ENCODE data around the gene ANAPC1.

Gene ANAPC1

DNA sequence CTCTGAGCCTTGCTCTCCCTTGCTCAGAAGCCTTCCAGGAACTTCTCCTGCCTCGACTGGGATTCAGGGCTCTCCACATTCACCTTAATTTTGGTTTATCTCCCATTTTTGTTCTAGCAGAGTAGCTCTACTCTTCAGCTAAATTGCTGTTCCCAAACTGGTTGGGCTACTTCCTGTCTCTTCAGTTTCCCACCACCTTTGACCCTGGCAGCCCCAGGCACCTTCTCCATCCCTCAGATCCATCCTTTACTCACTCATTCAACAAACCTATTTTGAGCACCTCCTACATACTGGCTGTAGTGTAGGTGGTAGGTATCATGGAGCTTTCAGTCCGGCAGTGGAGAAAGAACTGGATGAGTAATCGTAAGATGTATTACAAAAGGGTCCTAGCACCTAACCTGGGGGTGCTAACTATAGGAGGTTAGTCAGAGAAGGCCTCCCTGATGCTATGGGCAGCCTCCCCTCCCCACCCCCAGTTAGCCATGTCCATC lies 40.7 kb upstream of the ANAPC1 start:
- no peaks in the 10 kb centered on the region for H3K27me3 ChIP-seq
- no peaks in the 10 kb centered on the region for H3K36me3 ChIP-seq
- H3K4me1 ChIP-seq: no peaks in the 10 kb centered on the region
- H3K4me3 ChIP-seq (ENCODE audit: low read depth, low read length): no peak overlapping the region
- H3K9me3 ChIP-seq: no peaks in the 10 kb centered on the region
- DNase-seq: no peak
- TF ChIP-seq, protein P1, sequence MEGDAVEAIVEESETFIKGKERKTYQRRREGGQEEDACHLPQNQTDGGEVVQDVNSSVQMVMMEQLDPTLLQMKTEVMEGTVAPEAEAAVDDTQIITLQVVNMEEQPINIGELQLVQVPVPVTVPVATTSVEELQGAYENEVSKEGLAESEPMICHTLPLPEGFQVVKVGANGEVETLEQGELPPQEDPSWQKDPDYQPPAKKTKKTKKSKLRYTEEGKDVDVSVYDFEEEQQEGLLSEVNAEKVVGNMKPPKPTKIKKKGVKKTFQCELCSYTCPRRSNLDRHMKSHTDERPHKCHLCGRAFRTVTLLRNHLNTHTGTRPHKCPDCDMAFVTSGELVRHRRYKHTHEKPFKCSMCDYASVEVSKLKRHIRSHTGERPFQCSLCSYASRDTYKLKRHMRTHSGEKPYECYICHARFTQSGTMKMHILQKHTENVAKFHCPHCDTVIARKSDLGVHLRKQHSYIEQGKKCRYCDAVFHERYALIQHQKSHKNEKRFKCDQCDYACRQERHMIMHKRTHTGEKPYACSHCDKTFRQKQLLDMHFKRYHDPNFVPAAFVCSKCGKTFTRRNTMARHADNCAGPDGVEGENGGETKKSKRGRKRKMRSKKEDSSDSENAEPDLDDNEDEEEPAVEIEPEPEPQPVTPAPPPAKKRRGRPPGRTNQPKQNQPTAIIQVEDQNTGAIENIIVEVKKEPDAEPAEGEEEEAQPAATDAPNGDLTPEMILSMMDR (IDR thresholded peaks at IDR 0.05; ENCODE audit: low read depth, low read length): no peak

GRCh38 chr2:111923276-111923804 lies 39.3 kb upstream of the ANAPC1 start:
- Histone ChIP-seq H3K4me1 (no peaks in the 10 kb centered on the region), H3K36me3 (no peaks in the 10 kb centered on the region)

DNA sequence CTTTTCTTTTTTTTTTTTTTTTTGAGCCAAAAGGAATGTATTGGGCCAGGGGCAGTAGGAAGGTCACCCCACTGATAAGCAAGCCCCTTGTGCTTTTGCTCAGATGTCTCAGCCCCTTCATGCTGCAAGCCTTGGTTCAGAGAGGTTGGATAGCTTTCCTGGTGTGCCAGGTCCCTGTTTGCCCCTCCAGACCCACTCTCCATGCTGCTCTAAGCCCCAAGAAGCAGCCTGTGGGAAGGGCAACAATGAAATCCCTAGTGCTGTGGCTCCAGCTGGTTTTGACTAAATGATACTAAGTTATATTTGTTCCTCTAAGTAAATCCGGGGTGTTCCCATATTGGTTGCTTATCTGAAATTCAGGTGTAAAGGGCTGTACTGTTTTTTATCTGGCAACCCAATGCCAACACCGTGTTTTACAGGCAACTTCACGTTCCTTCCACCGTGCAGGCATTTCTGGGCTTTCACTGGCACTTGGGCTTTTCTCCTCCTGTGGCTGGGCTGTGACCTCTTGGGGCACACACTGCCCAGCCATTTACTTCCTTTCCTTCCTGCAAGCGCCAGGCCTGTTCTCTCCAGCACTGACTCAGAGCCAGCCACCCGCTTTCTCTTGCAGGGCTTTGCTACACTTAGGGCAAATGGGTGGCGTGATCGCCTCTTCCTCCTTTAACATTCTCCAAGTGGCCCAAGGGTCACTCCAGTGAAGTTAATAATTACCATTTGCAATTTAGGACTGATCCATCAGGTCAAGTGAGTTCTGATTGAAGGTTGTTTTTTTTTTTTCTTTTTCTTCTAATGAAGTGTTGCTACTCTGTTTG lies 36.0 kb upstream of the ANAPC1 start:
- H3K4me3 ChIP-seq (ENCODE audit: low read depth, low read length): no peak overlapping the region

More at GRCh38 chr2:111923276-111923804, 39.3 kb upstream of the ANAPC1 start:
- TF ChIP-seq, protein P1 (IDR thresholded peaks at IDR 0.05; ENCODE audit: low read depth, low read length): no peak
- no peaks in the 10 kb centered on the region for H3K27me3 ChIP-seq
- H3K9me3 ChIP-seq: no peaks in the 10 kb centered on the region
- DNase-seq: no peak
- no peak overlapping the region for H3K4me3 ChIP-seq (ENCODE audit: low read depth, low read length)

GRCh38 chr2:111919365-111919764 lies 35.4 kb upstream of the ANAPC1 start:
- Histone ChIP-seq H3K9me3 (no peaks in the 10 kb centered on the region), H3K27me3 (no peaks in the 10 kb centered on the region)
- TF ChIP-seq, protein P1 (IDR thresholded peaks at IDR 0.05; ENCODE audit: low read depth, low read length): peak; percentile 21; the same call in 1 of the 2 replicates

More for the DNA sequence above, 36.0 kb upstream of the ANAPC1 start:
- H3K36me3 ChIP-seq: no peaks in the 10 kb centered on the region
- no peaks in the 10 kb centered on the region; the same call in 1 of the 2 replicates for H3K4me1 ChIP-seq
- no peak for DNase-seq
- TF ChIP-seq, protein P1 (IDR thresholded peaks at IDR 0.05; ENCODE audit: low read depth, low read length): no peak
- H3K27me3 ChIP-seq: no peaks in the 10 kb centered on the region
- no peaks in the 10 kb centered on the region for H3K9me3 ChIP-seq

DNA sequence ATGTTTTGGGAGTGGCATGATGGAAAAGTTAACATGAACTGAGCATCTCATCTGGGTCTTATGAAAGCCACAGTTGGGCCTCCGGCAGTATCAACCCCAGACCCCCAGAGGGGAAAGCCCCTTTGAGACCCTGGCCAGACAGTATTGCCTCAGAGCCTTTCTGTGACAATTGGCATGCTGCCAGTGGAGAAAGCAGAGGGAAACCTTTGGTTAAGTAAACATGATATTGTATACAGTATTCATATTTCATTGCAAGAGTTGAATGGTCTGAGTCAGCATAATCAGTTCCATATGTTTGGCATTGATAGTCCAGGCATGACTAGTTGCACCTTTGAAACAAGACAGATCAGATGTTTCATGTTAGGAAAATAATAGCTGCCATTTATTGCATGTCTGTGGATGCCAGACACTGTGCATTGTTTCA lies 34.4 kb upstream of the ANAPC1 start:
- Histone ChIP-seq H3K27me3 (no peaks in the 10 kb centered on the region), H3K9me3 (no peaks in the 10 kb centered on the region), H3K4me3 (ENCODE audit: low read depth, low read length) (no peak overlapping the region), H3K4me1 (no peaks in the 10 kb centered on the region; the same call in 1 of the 2 replicates), H3K36me3 (no peaks in the 10 kb centered on the region)
- TF ChIP-seq, protein P1 (IDR thresholded peaks at IDR 0.05; ENCODE audit: low read depth, low read length): no peak
- DNase-seq: peak; percentile 70

More at GRCh38 chr2:111919365-111919764, 35.4 kb upstream of the ANAPC1 start:
- no peak overlapping the region for H3K4me3 ChIP-seq (ENCODE audit: low read depth, low read length)
- H3K4me1 ChIP-seq: no peaks in the 10 kb centered on the region; the same call in 1 of the 2 replicates
- H3K36me3 ChIP-seq: no peaks in the 10 kb centered on the region
- no peak for DNase-seq

- Histone ChIP-seq H3K9me3 (no peaks in the 10 kb centered on the region), H3K27me3 (no peaks in the 10 kb centered on the region), H3K36me3 (no peaks in the 10 kb centered on the region), H3K4me3 (ENCODE audit: low read depth, low read length) (no peak overlapping the region), H3K4me1 (no peaks in the 10 kb centered on the region; the same call in 1 of the 2 replicates)
- DNase-seq: no peak
- TF ChIP-seq, protein P1 (IDR thresholded peaks at IDR 0.05; ENCODE audit: low read depth, low read length): no peak
Measured at GRCh38 chr2:111917106-111917505, 33.1 kb upstream of the ANAPC1 start.

Data from BE2C (cell line).